Measurements from ENCODE around the gene FBN2. TPM values are rescaled to one million over a fixed set of nuclear protein-coding genes. Genes with fewer than 3 reads are reported as not detected.

Gene FBN2
- total RNA-seq, 1 donor from 2014 or later, result 25.2 TPM

DNA sequence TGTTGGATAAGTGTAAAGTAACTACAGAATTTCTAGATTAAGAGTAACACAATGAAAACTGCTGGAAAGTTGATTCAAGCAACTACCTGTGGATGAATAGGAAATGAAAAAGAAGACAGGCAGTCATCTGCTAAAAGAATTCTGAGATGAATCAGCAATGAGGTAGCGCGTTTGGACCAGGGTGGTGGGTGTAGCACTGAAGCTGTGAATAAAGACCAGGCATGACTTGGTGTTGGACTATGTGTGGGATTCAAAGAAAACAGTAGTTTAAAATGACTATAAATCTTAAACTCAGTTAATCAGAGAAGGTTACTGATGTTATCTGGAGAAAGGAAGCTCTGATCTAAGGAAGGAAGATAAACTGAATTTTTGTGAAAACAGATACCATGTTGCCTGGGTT, 159.8 kb downstream of the FBN2 start:
- DNase-seq (ENCODE audit: low read depth), result peak; percentile 12
- Histone ChIP-seq H3K4me3 (ENCODE audit: low read depth, low read length) (no peak overlapping the region), H3K27me3 (ENCODE audit: control insufficient read depth, insufficient read depth, low read length) (no peaks in the 10 kb centered on the region), H3K36me3 (ENCODE audit: control insufficient read depth, insufficient read depth, low read length) (no peaks in the 10 kb centered on the region)
- TF ChIP-seq, protein P1, sequence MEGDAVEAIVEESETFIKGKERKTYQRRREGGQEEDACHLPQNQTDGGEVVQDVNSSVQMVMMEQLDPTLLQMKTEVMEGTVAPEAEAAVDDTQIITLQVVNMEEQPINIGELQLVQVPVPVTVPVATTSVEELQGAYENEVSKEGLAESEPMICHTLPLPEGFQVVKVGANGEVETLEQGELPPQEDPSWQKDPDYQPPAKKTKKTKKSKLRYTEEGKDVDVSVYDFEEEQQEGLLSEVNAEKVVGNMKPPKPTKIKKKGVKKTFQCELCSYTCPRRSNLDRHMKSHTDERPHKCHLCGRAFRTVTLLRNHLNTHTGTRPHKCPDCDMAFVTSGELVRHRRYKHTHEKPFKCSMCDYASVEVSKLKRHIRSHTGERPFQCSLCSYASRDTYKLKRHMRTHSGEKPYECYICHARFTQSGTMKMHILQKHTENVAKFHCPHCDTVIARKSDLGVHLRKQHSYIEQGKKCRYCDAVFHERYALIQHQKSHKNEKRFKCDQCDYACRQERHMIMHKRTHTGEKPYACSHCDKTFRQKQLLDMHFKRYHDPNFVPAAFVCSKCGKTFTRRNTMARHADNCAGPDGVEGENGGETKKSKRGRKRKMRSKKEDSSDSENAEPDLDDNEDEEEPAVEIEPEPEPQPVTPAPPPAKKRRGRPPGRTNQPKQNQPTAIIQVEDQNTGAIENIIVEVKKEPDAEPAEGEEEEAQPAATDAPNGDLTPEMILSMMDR (IDR thresholded peaks at IDR 0.05; ENCODE audit: insufficient read depth, low read length, poor library complexity, severe bottlenecking), result no peak

DNA sequence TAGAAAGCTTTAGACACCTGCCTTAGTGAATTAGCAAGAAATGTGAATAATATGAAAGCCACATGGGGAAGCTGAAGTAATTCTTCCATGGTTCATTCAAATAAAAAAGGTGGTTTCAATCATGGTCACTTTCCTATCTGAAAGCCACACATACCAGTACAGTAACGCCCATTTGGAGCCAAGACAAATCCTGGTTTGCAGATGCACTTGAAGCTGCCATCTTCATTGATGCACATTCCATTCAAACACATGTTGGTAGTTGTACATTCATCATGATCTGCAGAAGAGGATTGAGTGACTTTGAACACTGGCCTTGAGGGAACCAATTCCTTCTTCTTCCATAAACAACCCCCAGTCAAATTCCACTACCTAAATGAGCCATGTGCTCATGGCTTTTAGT, 161.5 kb downstream of the FBN2 start:
- TF ChIP-seq, protein P1 (IDR thresholded peaks at IDR 0.05; ENCODE audit: insufficient read depth, low read length, poor library complexity, severe bottlenecking), result no peak
- no peak for DNase-seq (ENCODE audit: low read depth)

DNA sequence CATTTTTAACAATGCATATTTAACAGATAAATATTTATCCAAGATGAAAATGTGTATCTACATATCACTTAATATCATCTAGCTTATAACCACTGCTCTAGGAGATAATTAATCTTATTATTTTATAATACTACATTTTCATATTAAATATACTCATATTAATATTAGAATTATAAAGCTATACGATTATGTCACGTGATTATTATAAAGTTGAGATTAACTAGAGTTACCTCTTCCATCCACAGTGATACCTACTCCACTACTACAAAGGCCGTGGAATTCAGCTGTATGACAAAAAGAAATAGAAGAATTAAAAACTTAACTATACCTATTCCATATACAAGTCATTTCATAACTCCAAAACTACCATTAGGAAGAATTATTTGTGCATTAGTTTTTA, 171.9 kb downstream of the FBN2 start:
- no peaks in the 10 kb centered on the region for H3K36me3 ChIP-seq (ENCODE audit: control insufficient read depth, insufficient read depth, low read length)
- no peak for DNase-seq (ENCODE audit: low read depth)
- TF ChIP-seq, protein P1 (IDR thresholded peaks at IDR 0.05; ENCODE audit: insufficient read depth, low read length, poor library complexity, severe bottlenecking), result no peak
- H3K4me3 ChIP-seq (ENCODE audit: low read depth, low read length), result no peak overlapping the region
- H3K27me3 ChIP-seq (ENCODE audit: control insufficient read depth, insufficient read depth, low read length), result no peaks in the 10 kb centered on the region

More for the DNA sequence above, 161.5 kb downstream of the FBN2 start:
- Histone ChIP-seq H3K36me3 (ENCODE audit: control insufficient read depth, insufficient read depth, low read length) (no peaks in the 10 kb centered on the region), H3K27me3 (ENCODE audit: control insufficient read depth, insufficient read depth, low read length) (no peaks in the 10 kb centered on the region), H3K4me3 (ENCODE audit: low read depth, low read length) (no peak overlapping the region)

DNA sequence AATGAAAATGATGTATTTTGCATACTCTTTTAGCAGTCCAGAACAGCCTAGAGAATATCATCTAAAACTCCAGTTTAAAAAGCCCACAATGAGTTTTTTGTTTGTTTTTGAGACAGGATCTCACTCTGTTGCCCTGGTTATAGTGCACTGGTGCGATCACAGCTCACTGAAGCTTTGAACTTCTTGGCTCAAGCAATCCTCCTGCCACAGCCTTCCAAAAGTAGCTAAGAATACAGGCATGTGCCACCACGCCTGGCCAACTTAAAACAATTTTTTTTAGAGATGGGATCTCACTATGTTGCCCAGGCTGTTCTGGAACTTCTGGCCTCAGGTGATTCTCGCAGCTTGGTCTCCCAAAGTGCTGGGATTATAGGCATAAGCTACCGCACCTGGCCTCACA, 175.7 kb downstream of the FBN2 start:
- H3K4me3 ChIP-seq (ENCODE audit: low read depth, low read length), result no peak overlapping the region
- TF ChIP-seq, protein P1 (IDR thresholded peaks at IDR 0.05; ENCODE audit: insufficient read depth, low read length, poor library complexity, severe bottlenecking), result no peak
- H3K36me3 ChIP-seq (ENCODE audit: control insufficient read depth, insufficient read depth, low read length), result no peaks in the 10 kb centered on the region
- no peaks in the 10 kb centered on the region for H3K27me3 ChIP-seq (ENCODE audit: control insufficient read depth, insufficient read depth, low read length)
- no peak for DNase-seq (ENCODE audit: low read depth)

DNA sequence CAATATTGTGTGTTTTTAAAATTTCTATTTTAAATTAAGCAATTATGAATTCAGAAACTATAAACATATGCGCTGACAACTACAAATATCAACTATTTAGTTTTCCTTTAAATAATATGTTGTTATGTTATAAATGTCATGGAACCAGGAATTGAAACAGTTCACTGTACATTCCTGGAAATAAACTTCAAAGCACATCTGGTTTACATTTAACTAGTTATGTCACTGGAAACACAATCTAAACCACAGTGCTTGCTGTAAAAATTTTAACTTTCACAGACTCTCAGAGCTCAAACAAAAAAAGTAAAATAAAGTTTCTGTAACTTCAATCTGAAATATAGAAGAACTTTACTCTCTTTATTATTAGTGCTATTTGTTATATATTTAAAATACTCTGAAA, 179.2 kb downstream of the FBN2 start:
- TF ChIP-seq, protein P1 (IDR thresholded peaks at IDR 0.05; ENCODE audit: insufficient read depth, low read length, poor library complexity, severe bottlenecking), result no peak
- H3K36me3 ChIP-seq (ENCODE audit: control insufficient read depth, insufficient read depth, low read length), result no peaks in the 10 kb centered on the region
- DNase-seq (ENCODE audit: low read depth), result no peak
- H3K27me3 ChIP-seq (ENCODE audit: control insufficient read depth, insufficient read depth, low read length), result no peaks in the 10 kb centered on the region
- H3K4me3 ChIP-seq (ENCODE audit: low read depth, low read length), result no peak overlapping the region

DNA sequence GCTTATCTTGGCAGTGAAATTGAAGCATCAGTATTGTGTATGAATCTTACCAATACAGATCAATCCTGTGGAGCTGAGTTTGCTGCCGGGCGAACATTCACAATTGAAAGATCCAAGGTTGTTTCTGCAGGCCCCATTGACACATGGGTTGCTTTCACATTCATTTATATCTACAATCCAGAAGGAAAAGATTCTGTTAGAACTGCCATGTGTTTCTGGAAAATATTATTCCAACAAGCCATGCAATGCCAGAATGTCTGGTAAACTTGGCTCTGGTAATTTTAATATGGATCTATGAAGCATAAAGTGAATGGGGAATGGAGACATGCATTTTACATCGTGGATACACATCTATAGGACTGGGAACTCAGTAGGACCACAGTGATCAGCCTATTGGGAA, 180.8 kb downstream of the FBN2 start:
- Histone ChIP-seq H3K4me3 (ENCODE audit: low read depth, low read length) (no peak overlapping the region), H3K36me3 (ENCODE audit: control insufficient read depth, insufficient read depth, low read length) (no peaks in the 10 kb centered on the region)

More for the DNA sequence above, 180.8 kb downstream of the FBN2 start:
- no peaks in the 10 kb centered on the region for H3K27me3 ChIP-seq (ENCODE audit: control insufficient read depth, insufficient read depth, low read length)
- TF ChIP-seq, protein P1 (IDR thresholded peaks at IDR 0.05; ENCODE audit: insufficient read depth, low read length, poor library complexity, severe bottlenecking), result no peak
- DNase-seq (ENCODE audit: low read depth), result no peak

All from kidney epithelial cell (primary cell).